CD4-positive, alpha-beta T cell treated with Interleukin-15 for 4 hours (primary cell): ENCODE results near the gene UNC13B.

ENCODE experiments used
- DNase-seq: peaks from one replicate; pipeline ENCODE4 v3.0.0-alpha.2; 2020; ENCODE audit warnings: low spot score

UNC13B gene

GRCh38 chr9:35277628-35278359, 116.0 kb downstream of the UNC13B start:
- no peak for DNase-seq

- no peak for DNase-seq
These were observed 118.1 kb downstream of the UNC13B start for GRCh38 chr9:35279946-35280345.

- DNase-seq, result no peak
These were observed 118.6 kb downstream of the UNC13B start for GRCh38 chr9:35280399-35280798.

- DNase-seq, result no peak
These were observed 123.9 kb downstream of the UNC13B start for GRCh38 chr9:35285731-35286130.

- DNase-seq, result no peak
These were observed 124.6 kb downstream of the UNC13B start for GRCh38 chr9:35286381-35286780.

- DNase-seq, result no peak
These were observed 126.3 kb downstream of the UNC13B start for GRCh38 chr9:35287987-35288632.

GRCh38 chr9:35288778-35289177, 127.0 kb downstream of the UNC13B start:
- DNase-seq, result no peak

- DNase-seq, result no peak
These were observed 131.7 kb downstream of the UNC13B start for GRCh38 chr9:35293376-35293964.

GRCh38 chr9:35294066-35294465, 132.3 kb downstream of the UNC13B start:
- DNase-seq, result no peak

GRCh38 chr9:35294556-35294955, 132.7 kb downstream of the UNC13B start:
- DNase-seq, result no peak

GRCh38 chr9:35295369-35296036, 133.7 kb downstream of the UNC13B start:
- no peak for DNase-seq

- no peak for DNase-seq
These were observed 141.8 kb downstream of the UNC13B start for GRCh38 chr9:35303567-35303966.

- DNase-seq, result no peak
These were observed 144.5 kb downstream of the UNC13B start for GRCh38 chr9:35306283-35306682.

- DNase-seq, result no peak
These were observed 146.5 kb downstream of the UNC13B start for GRCh38 chr9:35308316-35308715.

GRCh38 chr9:35311891-35312639, 150.3 kb downstream of the UNC13B start:
- DNase-seq, result no peak

GRCh38 chr9:35313460-35313859, 151.7 kb downstream of the UNC13B start:
- DNase-seq, result no peak

- DNase-seq, result no peak
These were observed 152.1 kb downstream of the UNC13B start for GRCh38 chr9:35313916-35314315.

- no peak for DNase-seq
These were observed 156.9 kb downstream of the UNC13B start for GRCh38 chr9:35318741-35319140.

- DNase-seq, result no peak
These were observed 160.5 kb downstream of the UNC13B start for GRCh38 chr9:35322075-35322885.

GRCh38 chr9:35324966-35325365, 163.2 kb downstream of the UNC13B start:
- no peak for DNase-seq

- no peak for DNase-seq
These were observed 171.7 kb downstream of the UNC13B start for GRCh38 chr9:35333551-35333950.
